Measurements from ENCODE around the gene MMP13.
"Not testable (repeated sequence)": the region's sequence is repeated elsewhere in the genome, so short reads cannot be mapped to it uniquely, and the experiment has no call there.

Gene MMP13

GRCh38 chr11:102936864-102937509 lies 18.5 kb downstream of the MMP13 start:
- no peak for DNase-seq (ENCODE audit: low read depth in 2 of 2)

- no peak for DNase-seq (ENCODE audit: low read depth in 2 of 2)
These were observed 20.0 kb downstream of the MMP13 start for GRCh38 chr11:102935514-102935913.

GRCh38 chr11:102934735-102935134 lies 20.8 kb downstream of the MMP13 start:
- no peak for DNase-seq (ENCODE audit: low read depth in 2 of 2)

GRCh38 chr11:102933627-102934026 lies 21.9 kb downstream of the MMP13 start:
- no peak for DNase-seq (ENCODE audit: low read depth in 2 of 2)

GRCh38 chr11:102932678-102933077 lies 22.9 kb downstream of the MMP13 start:
- DNase-seq (ENCODE audit: low read depth in 2 of 2) = no peak

- no peak for DNase-seq (ENCODE audit: low read depth in 2 of 2)
These were observed 25.1 kb downstream of the MMP13 start for GRCh38 chr11:102930451-102930850.

- DNase-seq (ENCODE audit: low read depth in 2 of 2) = no peak
These were observed 25.6 kb downstream of the MMP13 start for GRCh38 chr11:102929972-102930371.

- no peak for DNase-seq (ENCODE audit: low read depth in 2 of 2)
These were observed 26.4 kb downstream of the MMP13 start for GRCh38 chr11:102929166-102929565.

- DNase-seq (ENCODE audit: low read depth in 2 of 2) = no peak
These were observed 27.3 kb downstream of the MMP13 start for GRCh38 chr11:102928247-102928646.

GRCh38 chr11:102927624-102927990 lies 27.9 kb downstream of the MMP13 start:
- no peak for DNase-seq (ENCODE audit: low read depth in 2 of 2)

- no peak for DNase-seq (ENCODE audit: low read depth in 2 of 2)
These were observed 28.4 kb downstream of the MMP13 start for GRCh38 chr11:102926961-102927623.

- DNase-seq (ENCODE audit: low read depth in 2 of 2) = no peak
These were observed 29.0 kb downstream of the MMP13 start for GRCh38 chr11:102926517-102926916.

- no peak for DNase-seq (ENCODE audit: low read depth in 2 of 2)
These were observed 29.5 kb downstream of the MMP13 start for GRCh38 chr11:102925988-102926387.

GRCh38 chr11:102924851-102925380 lies 30.6 kb downstream of the MMP13 start:
- DNase-seq (ENCODE audit: low read depth in 2 of 2) = no peak

- DNase-seq (ENCODE audit: low read depth in 2 of 2) = no peak
These were observed 33.8 kb downstream of the MMP13 start for GRCh38 chr11:102921587-102922220.

GRCh38 chr11:102920118-102920684 lies 35.3 kb downstream of the MMP13 start:
- DNase-seq (ENCODE audit: low read depth in 2 of 2) = no peak

GRCh38 chr11:102915044-102915375 lies 40.5 kb downstream of the MMP13 start:
- DNase-seq (ENCODE audit: low read depth in 2 of 2) = no peak

GRCh38 chr11:102914238-102915043 lies 41.1 kb downstream of the MMP13 start:
- no peak for DNase-seq (ENCODE audit: low read depth in 2 of 2)

GRCh38 chr11:102912482-102912830 lies 43.1 kb downstream of the MMP13 start:
- DNase-seq (ENCODE audit: low read depth in 2 of 2) = no peak

- DNase-seq (ENCODE audit: low read depth in 2 of 2) = no peak
These were observed 43.6 kb downstream of the MMP13 start for GRCh38 chr11:102911758-102912481.

- not testable (repeated sequence) for DNase-seq (ENCODE audit: low read depth in 2 of 2)
These were observed 49.7 kb downstream of the MMP13 start for GRCh38 chr11:102905848-102906247.
